Colonic mucosa (tissue), 4 donors: Measurements from ENCODE around the gene RTL10. TPM values are rescaled to one million over a fixed set of nuclear protein-coding genes. Genes with fewer than 3 reads are reported as not detected.

ENCODE experiments used
- DNase-seq: peaks from one replicate; pipeline ENCODE4 v3.0.0-alpha.2; 2020
- H3K27ac ChIP-seq: fragments of 200-600 bp; one replicate; pipeline ENCODE4 v1.8.0; 2021
- H3K27me3 ChIP-seq: fragments of 200-600 bp; one replicate; pipeline ENCODE4 v1.8.0; 2021
- H3K36me3 ChIP-seq: fragments of 200-600 bp; one replicate; pipeline ENCODE4 v1.8.0; 2021
- H3K4me1 ChIP-seq: fragments of 200-600 bp; one replicate; pipeline ENCODE4 v1.8.0; 2021; ENCODE audit warnings: mild to moderate bottlenecking
- H3K4me3 ChIP-seq: fragments of 200-600 bp; one replicate; pipeline ENCODE4 v1.8.0; 2021
- H3K9ac ChIP-seq, 2 donors: one replicate each; pipeline ENCODE4 v1.7.0; 2013; ENCODE audit warnings: control low read depth in 2 of 2, low read depth in 2 of 2, low read length in 2 of 2
- H3K9me3 ChIP-seq: fragments of 200-600 bp; one replicate; pipeline ENCODE4 v1.8.0; 2021
- CTCF ChIP-seq: fragments of 200-600 bp; IDR thresholded peaks from one replicate; pipeline ENCODE4 v1.8.0; 2022; ENCODE audit warnings: antibody characterized with exemption, mild to moderate bottlenecking
- intact Hi-C: fragments of 100-400 bp; cut with DNase I; formaldehyde crosslinking; loops from one replicate; pipeline ENCODE4 v1.14.1; 2022
- total RNA-seq, 2 donors: library from RNA; stranded (reverse); fragmentation: NEBNext Ultra II Directional in 1 of 2; extraction: Animal tissue kit (Norgen Biotek cat#: 25700) in 1 of 2; gene quantifications; one replicate each; pipeline ENCODE4 v1.2.1, GENCODE V29; 2021
- donor health status: healthy.
- donor health status: DM: no; HTN: no; CAD: no.
- donor health status: DM: no; HTN: no; CAD: no.

The RTL10 gene
- total RNA-seq, 2 donors from 2014 or later, result 9.7 to 14.1 TPM

- TF ChIP-seq CTCF, result no peak
These were observed 29.7 kb downstream of the RTL10 start for GRCh38 chr22:19824926-19825339.

GRCh38 chr22:19824212-19824925 lies 30.3 kb downstream of the RTL10 start:
- intact Hi-C loops, result no loop called here
- Histone ChIP-seq H3K4me3 (no peak overlapping the region), H3K4me1 (no peaks in the 10 kb centered on the region), H3K36me3 (no peaks in the 10 kb centered on the region), H3K9ac (no peak overlapping the region), H3K27ac (no peak overlapping the region), H3K9me3 (no peaks in the 10 kb centered on the region), H3K27me3 (no peaks in the 10 kb centered on the region)
- peak; percentile 12 for DNase-seq
- no peak for TF ChIP-seq CTCF

More at GRCh38 chr22:19824926-19825339, 29.7 kb downstream of the RTL10 start:
- intact Hi-C loops, result no loop called here
- peak; percentile 7 for DNase-seq
- Histone ChIP-seq H3K4me1 (no peaks in the 10 kb centered on the region), H3K9ac (no peak overlapping the region), H3K9me3 (no peaks in the 10 kb centered on the region), H3K4me3 (no peak overlapping the region), H3K36me3 (no peaks in the 10 kb centered on the region), H3K27ac (no peak overlapping the region), H3K27me3 (no peaks in the 10 kb centered on the region)

DNA sequence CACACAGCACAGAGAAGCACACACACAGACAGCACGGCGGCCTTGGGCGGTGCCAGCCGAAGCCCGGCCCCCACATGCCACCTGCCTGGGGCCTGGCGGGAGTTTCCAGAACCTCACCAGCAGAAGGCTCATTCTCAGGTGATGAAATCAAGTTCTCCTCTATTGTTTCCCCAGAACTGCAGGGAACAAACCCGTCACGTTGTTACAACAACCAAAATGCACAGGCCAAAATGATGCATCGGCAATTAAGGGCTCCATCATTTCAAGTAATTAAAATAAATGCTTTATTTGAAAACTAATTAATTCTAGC lies 30.8 kb downstream of the RTL10 start:
- Histone ChIP-seq H3K27ac (no peak overlapping the region), H3K4me1 (no peaks in the 10 kb centered on the region), H3K9ac (no peak overlapping the region), H3K36me3 (no peaks in the 10 kb centered on the region), H3K27me3 (no peaks in the 10 kb centered on the region), H3K9me3 (no peaks in the 10 kb centered on the region), H3K4me3 (no peak overlapping the region)
- no peak for TF ChIP-seq CTCF
- intact Hi-C loops, result no loop called here
- peak; percentile 12 for DNase-seq

DNA sequence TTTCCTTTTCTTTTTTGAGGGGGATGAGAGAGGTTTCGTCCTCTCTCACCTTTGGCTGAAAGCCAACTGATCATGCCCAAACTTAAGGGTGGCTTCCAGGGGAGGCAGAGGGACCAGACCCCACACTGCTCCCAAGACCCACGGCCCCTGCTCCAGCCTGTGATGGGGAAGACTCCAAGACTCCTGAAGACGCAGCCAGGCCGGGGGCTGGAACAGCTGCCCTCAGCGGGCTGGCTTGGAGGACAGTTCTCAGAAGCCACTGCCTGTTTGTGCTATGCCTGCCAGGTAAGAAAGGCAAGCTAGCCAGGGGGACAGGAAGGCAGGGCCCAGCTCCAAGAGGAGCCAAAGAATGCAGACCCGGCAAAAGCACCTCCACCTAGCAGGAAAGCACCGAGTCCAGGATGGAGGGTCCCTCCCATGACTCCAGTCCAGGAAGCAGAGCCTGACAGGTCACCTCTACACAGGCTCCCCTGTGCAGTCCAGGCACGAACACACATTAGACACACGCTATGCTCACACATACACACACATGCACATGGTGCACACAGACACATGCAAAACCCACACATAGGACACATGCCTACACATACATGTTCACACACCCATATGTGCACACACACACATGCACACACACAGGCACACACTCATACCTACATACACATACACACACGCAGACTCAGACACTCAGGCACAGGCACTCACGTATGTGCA lies 31.3 kb downstream of the RTL10 start:
- H3K4me3 ChIP-seq, result no peak overlapping the region
- no peak overlapping the region for H3K27ac ChIP-seq
- intact Hi-C loops, result no loop called here
- H3K36me3 ChIP-seq, result no peaks in the 10 kb centered on the region
- no peaks in the 10 kb centered on the region for H3K4me1 ChIP-seq
- no peak overlapping the region for H3K9ac ChIP-seq
- H3K9me3 ChIP-seq, result no peaks in the 10 kb centered on the region
- TF ChIP-seq CTCF, result no peak
- H3K27me3 ChIP-seq, result no peaks in the 10 kb centered on the region
- peak; percentile 8 for DNase-seq

GRCh38 chr22:19822301-19823117 lies 32.2 kb downstream of the RTL10 start:
- Histone ChIP-seq H3K36me3 (no peaks in the 10 kb centered on the region), H3K9me3 (no peaks in the 10 kb centered on the region), H3K4me3 (no peak overlapping the region), H3K4me1 (no peaks in the 10 kb centered on the region), H3K9ac (no peak overlapping the region), H3K27ac (no peak overlapping the region), H3K27me3 (no peaks in the 10 kb centered on the region)
- DNase-seq, result no peak
- TF ChIP-seq CTCF, result no peak
- intact Hi-C loops, result no loop called here
